DND-41 (cell line): ENCODE data around the gene TPX2.

Source experiments
- ATAC-seq: fragments of 200-7000 bp; cut with Tn5 transposase; 3 replicates; pipeline ENCODE4 v1.9.1; 2021; ENCODE audit warnings: low read depth; ENCODE audit not compliant: insufficient read depth
- DNase-seq: peaks from one replicate; pipeline ENCODE4 v3.0.0-alpha.2; 2020
- H2AFZ ChIP-seq: 2 replicates; pipeline ENCODE4 v1.6.0; 2012; ENCODE audit warnings: low read depth, low read length
- H3K27ac ChIP-seq: 2 replicates; pipeline ENCODE4 v1.5.1; 2012; ENCODE audit warnings: low read length, inconsistent platforms
- H3K27me3 ChIP-seq: fragments of 200-600 bp; sonication (generic); 2 replicates; pipeline ENCODE4 v1.6.0; 2012; ENCODE audit warnings: low read length, mild to moderate bottlenecking, inconsistent platforms; ENCODE audit not compliant: insufficient read depth, poor library complexity
- H3K36me3 ChIP-seq: 2 replicates; pipeline ENCODE4 v1.5.1; 2012; ENCODE audit warnings: low read length, inconsistent platforms; ENCODE audit not compliant: insufficient read depth
- H3K4me1 ChIP-seq: 2 replicates; pipeline ENCODE4 v1.5.1; 2012; ENCODE audit warnings: mild to moderate bottlenecking, low read length; ENCODE audit not compliant: insufficient read depth
- H3K4me2 ChIP-seq: 2 replicates; pipeline ENCODE4 v1.6.0; 2012; ENCODE audit warnings: mild to moderate bottlenecking, moderate library complexity, low read length, inconsistent platforms; ENCODE audit not compliant: insufficient read depth
- H3K4me3 ChIP-seq, 2 experiments: fragments of 200-600 bp in 1 of 2; shearing (Covaris generic) in 1 of 2; 2 replicates each; pipeline ENCODE4 v1.5.1; 2012 to 2016; ENCODE audit warnings: inconsistent platforms in 2 of 2, low read length in 2 of 2, mild to moderate bottlenecking in 2 of 2, low read depth in 1 of 2, moderate library complexity in 1 of 2
- H3K79me2 ChIP-seq: 2 replicates; pipeline ENCODE4 v1.6.0; 2012; ENCODE audit warnings: low read length, inconsistent platforms; ENCODE audit not compliant: insufficient read depth
- H3K9ac ChIP-seq: 2 replicates; pipeline ENCODE4 v1.6.0; 2012; ENCODE audit warnings: low read depth, mild to moderate bottlenecking, inconsistent platforms, low read length, moderate library complexity
- H3K9me3 ChIP-seq: 2 replicates; pipeline ENCODE4 v1.5.1; 2012; ENCODE audit warnings: low read length, moderate library complexity, mild to moderate bottlenecking, inconsistent platforms; ENCODE audit not compliant: insufficient read depth, severe bottlenecking
- H4K20me1 ChIP-seq: 2 replicates; pipeline ENCODE4 v1.6.0; 2012; ENCODE audit warnings: low read length; ENCODE audit not compliant: insufficient read depth
- EZH2 ChIP-seq: IDR thresholded peaks from 3 replicates; pipeline ENCODE4 v1.6.1; 2012; ENCODE audit warnings: borderline replicate concordance, low read depth, mild to moderate bottlenecking, moderate library complexity, low read length, inconsistent platforms; ENCODE audit not compliant: severe bottlenecking
- TF ChIP-seq, protein P1 (sequence below): IDR thresholded peaks from 2 replicates; pipeline ENCODE4 v1.5.1; 2012; ENCODE audit warnings: borderline replicate concordance, low read length, moderate library complexity, mild to moderate bottlenecking; ENCODE audit not compliant: poor library complexity, severe bottlenecking; ENCODE audit errors: extremely low read depth

TPX2 gene

DNA sequence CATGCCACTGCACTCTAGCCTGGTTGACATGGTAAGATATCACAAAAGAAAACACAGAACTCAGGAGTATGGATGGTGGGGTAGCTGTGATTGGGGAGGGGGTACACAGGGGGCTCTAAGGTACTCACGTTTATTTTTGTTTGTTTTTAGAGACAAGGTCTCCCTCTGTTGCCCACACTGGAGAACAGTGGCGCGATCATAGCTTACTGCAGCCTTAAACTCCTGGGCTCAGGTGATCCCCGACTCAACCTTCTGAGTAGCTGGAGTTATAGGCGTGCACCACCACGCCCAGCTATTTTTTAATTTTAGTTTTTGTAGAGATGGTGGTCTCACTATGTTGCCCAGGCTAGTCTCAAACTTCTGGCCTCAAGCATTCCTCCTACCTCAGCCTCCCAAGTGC is 45.7 kb upstream of the TPX2 start:
- Histone ChIP-seq H3K9me3 (no peaks in the 10 kb centered on the region), H4K20me1 (peaks cover 55% of the 10 kb centered on the region), H3K4me1 (peaks cover 93% of the 10 kb centered on the region), H3K4me3 (no peak overlapping the region), H3K4me2 (no peak overlapping the region), H2AFZ (no peak overlapping the region), H3K27ac (peak overlapping the region; percentile 89), H3K79me2 (peaks cover 100% of the 10 kb centered on the region), H3K27me3 (no peaks in the 10 kb centered on the region), H3K9ac (no peak overlapping the region; the same call in 1 of the 2 replicates), H3K36me3 (peaks cover 92% of the 10 kb centered on the region)
- no peak for TF ChIP-seq EZH2
- TF ChIP-seq, protein P1, sequence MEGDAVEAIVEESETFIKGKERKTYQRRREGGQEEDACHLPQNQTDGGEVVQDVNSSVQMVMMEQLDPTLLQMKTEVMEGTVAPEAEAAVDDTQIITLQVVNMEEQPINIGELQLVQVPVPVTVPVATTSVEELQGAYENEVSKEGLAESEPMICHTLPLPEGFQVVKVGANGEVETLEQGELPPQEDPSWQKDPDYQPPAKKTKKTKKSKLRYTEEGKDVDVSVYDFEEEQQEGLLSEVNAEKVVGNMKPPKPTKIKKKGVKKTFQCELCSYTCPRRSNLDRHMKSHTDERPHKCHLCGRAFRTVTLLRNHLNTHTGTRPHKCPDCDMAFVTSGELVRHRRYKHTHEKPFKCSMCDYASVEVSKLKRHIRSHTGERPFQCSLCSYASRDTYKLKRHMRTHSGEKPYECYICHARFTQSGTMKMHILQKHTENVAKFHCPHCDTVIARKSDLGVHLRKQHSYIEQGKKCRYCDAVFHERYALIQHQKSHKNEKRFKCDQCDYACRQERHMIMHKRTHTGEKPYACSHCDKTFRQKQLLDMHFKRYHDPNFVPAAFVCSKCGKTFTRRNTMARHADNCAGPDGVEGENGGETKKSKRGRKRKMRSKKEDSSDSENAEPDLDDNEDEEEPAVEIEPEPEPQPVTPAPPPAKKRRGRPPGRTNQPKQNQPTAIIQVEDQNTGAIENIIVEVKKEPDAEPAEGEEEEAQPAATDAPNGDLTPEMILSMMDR, result peak; percentile 40
- ATAC-seq, result 0 out of 3 replicates have a peak, but pooled peaks have one; percentile 25
- DNase-seq, result no peak

DNA sequence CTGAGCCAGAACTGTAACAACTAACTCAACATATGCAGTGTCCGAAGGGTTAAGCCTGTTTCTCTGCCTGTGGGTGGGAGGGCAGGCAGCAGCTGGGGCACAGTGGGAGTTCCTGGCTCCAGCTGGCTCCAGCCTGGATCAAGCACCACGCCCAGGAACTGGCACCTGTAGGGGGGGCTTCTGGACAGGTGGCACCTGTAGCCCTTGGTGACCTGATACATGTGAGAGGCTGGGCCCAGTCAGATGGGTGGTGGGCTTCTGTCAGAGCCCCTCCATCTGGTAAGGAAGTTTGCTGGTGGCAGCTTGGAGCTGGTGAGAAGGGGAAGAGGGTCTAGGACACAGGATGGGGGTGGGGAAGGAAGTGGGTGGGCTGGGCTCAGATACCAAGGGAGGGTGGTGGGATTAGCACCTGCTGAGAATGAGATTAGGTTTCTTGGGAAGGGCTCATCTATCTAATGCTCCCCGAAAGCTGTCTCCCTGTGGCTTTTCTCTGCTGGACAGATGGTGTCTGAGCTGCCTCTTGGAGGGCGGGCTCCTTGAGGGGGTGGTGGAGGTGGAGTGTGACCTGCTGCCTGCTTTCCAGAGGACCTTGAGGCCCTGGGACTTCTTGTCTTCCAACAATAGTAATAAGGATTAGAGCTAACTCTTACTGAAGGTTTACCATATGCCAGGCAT is 45.0 kb upstream of the TPX2 start:
- Histone ChIP-seq H3K4me3 (no peak overlapping the region; a peak in 1 of 4 replicates), H3K27ac (peak overlapping the region; percentile 89), H3K9me3 (no peaks in the 10 kb centered on the region), H3K36me3 (peaks cover 93% of the 10 kb centered on the region), H3K9ac (peak overlapping the region; percentile 38), H3K4me2 (peak overlapping the region; percentile 35), H3K27me3 (no peaks in the 10 kb centered on the region), H3K4me1 (peaks cover 94% of the 10 kb centered on the region), H2AFZ (no peak overlapping the region), H3K79me2 (peaks cover 100% of the 10 kb centered on the region), H4K20me1 (peaks cover 63% of the 10 kb centered on the region)
- no peak for TF ChIP-seq EZH2
- TF ChIP-seq, protein P1, result no peak
- DNase-seq, result peak; percentile 38
- peak; percentile 30; the same call in 2 of the 3 replicates for ATAC-seq

DNA sequence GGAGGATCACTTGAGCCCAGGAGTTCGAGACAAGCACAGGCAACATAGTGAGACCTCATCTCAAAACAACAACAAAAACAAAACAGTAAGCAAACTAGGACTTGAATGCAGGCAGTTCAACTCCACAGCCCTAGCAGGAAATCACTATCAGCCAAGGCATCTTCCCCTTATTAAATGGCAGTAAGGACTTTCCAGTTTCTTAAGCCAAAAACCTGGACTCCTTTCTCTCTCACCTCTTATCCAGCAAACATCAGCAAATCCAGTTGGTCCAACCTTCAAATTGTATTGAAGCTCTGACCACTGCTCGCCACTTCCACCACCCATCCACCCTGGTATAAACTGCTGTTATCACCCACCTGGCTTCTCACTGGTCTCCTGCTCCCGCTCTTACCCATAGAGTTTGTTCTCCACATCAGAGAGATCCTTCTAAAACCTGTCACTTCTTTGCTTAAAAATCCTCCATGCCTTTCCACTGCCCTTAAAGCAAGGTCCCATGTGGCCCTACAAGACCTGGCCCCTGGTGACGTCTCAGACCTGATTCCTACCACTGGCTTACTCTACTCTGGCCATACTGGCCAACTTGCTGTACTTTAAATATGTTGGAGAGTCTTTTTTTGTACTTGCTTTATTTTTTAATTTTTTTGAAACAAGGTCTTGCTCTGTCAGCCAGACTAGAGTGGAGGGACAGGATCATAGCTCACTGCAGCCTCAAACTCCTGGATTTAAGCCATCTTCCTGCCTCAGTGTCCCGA is 44.1 kb upstream of the TPX2 start:
- H3K27me3 ChIP-seq, result no peaks in the 10 kb centered on the region
- H3K79me2 ChIP-seq, result peaks cover 100% of the 10 kb centered on the region
- peaks cover 72% of the 10 kb centered on the region for H4K20me1 ChIP-seq
- peaks cover 94% of the 10 kb centered on the region for H3K36me3 ChIP-seq
- H3K27ac ChIP-seq, result peak overlapping the region; percentile 89
- H3K9ac ChIP-seq, result peak overlapping the region; percentile 38
- no peak overlapping the region for H3K4me3 ChIP-seq
- no peak for TF ChIP-seq EZH2
- TF ChIP-seq, protein P1, result no peak
- DNase-seq (no peak), ATAC-seq (0 out of 3 replicates have a peak, but pooled peaks have one; percentile 19)
- H3K4me1 ChIP-seq, result peaks cover 94% of the 10 kb centered on the region
- H3K4me2 ChIP-seq, result peak overlapping the region; percentile 35; the same call in 1 of the 2 replicates
- no peak overlapping the region for H2AFZ ChIP-seq
- no peaks in the 10 kb centered on the region for H3K9me3 ChIP-seq
